Prostate gland (tissue), 2 donors: Measurements from ENCODE around the gene FFAR3.

ENCODE experiments used
- CTCF ChIP-seq, 4 experiments: fragments of 200-600 bp in 2 of 4; fragments of 450-650 bp in 2 of 4; sonication (generic) in 2 of 4; IDR thresholded peaks; 1 replicate in 3 of 4; 2 replicates in 1 of 4; pipeline ENCODE4 v1.5.1; 2016 to 2019; ENCODE audit warnings: antibody characterized with exemption in 4 of 4, mild to moderate bottlenecking in 2 of 4, moderate library complexity in 2 of 4
- POLR2A ChIP-seq: fragments of 450-650 bp; IDR thresholded peaks from one replicate; pipeline ENCODE4 v1.6.1; 2016; ENCODE audit warnings: antibody characterized with exemption, mild to moderate bottlenecking
- POLR2AphosphoS5 ChIP-seq: sonication (generic); formaldehyde crosslinking; IDR thresholded peaks from one replicate; pipeline ENCODE4 v1.6.1; 2017; ENCODE audit warnings: antibody characterized with exemption

- TF ChIP-seq POLR2AphosphoS5 = no peak
- no peak for TF ChIP-seq CTCF (IDR thresholded peaks at IDR 0.05)
- TF ChIP-seq POLR2A = no peak
Measured at GRCh38 chr19:35369522-35369921, 11.3 kb downstream of the FFAR3 start.
